AG04450 (cell line): ENCODE measurements around the gene AHNAK2. TPM values are rescaled to one million over a fixed set of nuclear protein-coding genes. Genes with fewer than 3 reads are reported as not detected.

Source experiments
- CTCF ChIA-PET: fragments of 300-600, 350-600 bp; formaldehyde crosslinking; extraction: SDS; loops from one replicate; lab custom pipeline; 2022; ENCODE audit warnings: antibody characterized with exemption, inconsistent platforms; lab: Charles Lee
- POLR2A ChIA-PET: fragments of 350-600 bp; formaldehyde crosslinking; extraction: SDS; loops from one replicate; lab custom pipeline; 2021; ENCODE audit warnings: antibody characterized with exemption, inconsistent platforms; lab: Yijun Ruan, JAX
- DNase-seq: peaks from one replicate; pipeline ENCODE4 v3.0.0-alpha.2; 2011; ENCODE audit warnings: low read depth, low spot score
- H3K27ac ChIP-seq: one replicate; pipeline ENCODE4 v1.5.1; 2012; ENCODE audit warnings: low read depth, low read length, control low read depth
- H3K27me3 ChIP-seq: one replicate; pipeline ENCODE4 v1.6.0; 2012; ENCODE audit warnings: low read length; ENCODE audit not compliant: control insufficient read depth, insufficient read depth
- H3K4me3 ChIP-seq: 2 replicates; pipeline ENCODE4 v1.5.1; 2011; ENCODE audit warnings: mild to moderate bottlenecking, low read depth, low read length, control low read depth
- H3K9me3 ChIP-seq: 2 replicates; pipeline ENCODE4 v1.5.1; 2012; ENCODE audit warnings: low read length; ENCODE audit not compliant: control insufficient read depth, insufficient read depth
- polyA plus RNA-seq: library from polyadenylated mRNA; depleted of rRNA; stranded (reverse); fragments of >200 nt; gene quantifications from 2 replicates; pipeline ENCODE4 v1.2.3, GENCODE V29; 2011
- TF ChIP-seq, protein P1 (sequence below): IDR thresholded peaks from 2 replicates; pipeline ENCODE4 v1.5.1; 2011; ENCODE audit warnings: low read depth, low read length, control low read depth, inconsistent platforms

AHNAK2 gene
- polyA plus RNA-seq, 1 experiment: 10.0 TPM

GRCh38 chr14:104993808-104994591 is 15.8 kb upstream of the AHNAK2 start:
- ChIA-PET CTCF (interaction anchor here (1.0 kb wide), 1 partner anchor 18 kb away, joined by 3 read pairs; no protein-coding TSS in a partner anchor), POLR2A (no interaction called here)
- Histone ChIP-seq H3K9me3 (peaks cover 8% of the 10 kb centered on the region; the same call in 1 of the 2 replicates), H3K27ac (no peak overlapping the region), H3K4me3 (no peak overlapping the region), H3K27me3 (no peaks in the 10 kb centered on the region)
- DNase-seq: no peak
- TF ChIP-seq, protein P1, sequence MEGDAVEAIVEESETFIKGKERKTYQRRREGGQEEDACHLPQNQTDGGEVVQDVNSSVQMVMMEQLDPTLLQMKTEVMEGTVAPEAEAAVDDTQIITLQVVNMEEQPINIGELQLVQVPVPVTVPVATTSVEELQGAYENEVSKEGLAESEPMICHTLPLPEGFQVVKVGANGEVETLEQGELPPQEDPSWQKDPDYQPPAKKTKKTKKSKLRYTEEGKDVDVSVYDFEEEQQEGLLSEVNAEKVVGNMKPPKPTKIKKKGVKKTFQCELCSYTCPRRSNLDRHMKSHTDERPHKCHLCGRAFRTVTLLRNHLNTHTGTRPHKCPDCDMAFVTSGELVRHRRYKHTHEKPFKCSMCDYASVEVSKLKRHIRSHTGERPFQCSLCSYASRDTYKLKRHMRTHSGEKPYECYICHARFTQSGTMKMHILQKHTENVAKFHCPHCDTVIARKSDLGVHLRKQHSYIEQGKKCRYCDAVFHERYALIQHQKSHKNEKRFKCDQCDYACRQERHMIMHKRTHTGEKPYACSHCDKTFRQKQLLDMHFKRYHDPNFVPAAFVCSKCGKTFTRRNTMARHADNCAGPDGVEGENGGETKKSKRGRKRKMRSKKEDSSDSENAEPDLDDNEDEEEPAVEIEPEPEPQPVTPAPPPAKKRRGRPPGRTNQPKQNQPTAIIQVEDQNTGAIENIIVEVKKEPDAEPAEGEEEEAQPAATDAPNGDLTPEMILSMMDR: no peak

- no peak overlapping the region for H3K27ac ChIP-seq
- CTCF ChIA-PET: interaction anchor here (1.0 kb wide), 1 partner anchor 18 kb away, joined by 3 read pairs; no protein-coding TSS in a partner anchor
Observed at GRCh38 chr14:104993306-104993705, 15.1 kb upstream of the AHNAK2 start.

DNA sequence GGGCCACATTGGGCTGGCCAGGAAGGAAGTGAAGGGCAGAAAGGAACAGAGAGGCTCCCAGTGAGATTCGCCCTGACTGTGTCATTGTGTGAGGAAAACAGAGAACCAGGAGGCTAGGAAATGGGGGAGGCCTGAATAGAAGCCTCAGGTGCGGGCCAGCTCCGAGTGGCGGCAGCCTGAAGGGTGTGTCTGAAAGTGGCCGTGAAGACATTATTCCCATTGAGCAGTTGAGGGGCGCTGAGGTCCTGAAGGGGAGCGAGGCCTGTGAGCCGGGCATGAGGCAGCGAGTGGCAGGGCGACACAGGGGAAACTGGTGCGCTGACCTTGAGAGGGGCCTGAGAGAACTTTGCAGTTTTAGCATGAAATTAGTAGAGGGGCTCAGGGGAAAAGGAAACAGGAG is 14.3 kb upstream of the AHNAK2 start:
- Histone ChIP-seq H3K4me3 (no peak overlapping the region), H3K27ac (no peak overlapping the region), H3K9me3 (peaks cover 5% of the 10 kb centered on the region; the same call in 1 of the 2 replicates), H3K27me3 (no peaks in the 10 kb centered on the region)
- DNase-seq: no peak
- ChIA-PET POLR2A (no interaction called here), CTCF (no interaction called here)
- TF ChIP-seq, protein P1: no peak

More at GRCh38 chr14:104993306-104993705, 15.1 kb upstream of the AHNAK2 start:
- POLR2A ChIA-PET: no interaction called here
- peaks cover 5% of the 10 kb centered on the region; the same call in 1 of the 2 replicates for H3K9me3 ChIP-seq
- no peak for DNase-seq
- no peak overlapping the region for H3K4me3 ChIP-seq
- TF ChIP-seq, protein P1: no peak
- no peaks in the 10 kb centered on the region for H3K27me3 ChIP-seq

DNA sequence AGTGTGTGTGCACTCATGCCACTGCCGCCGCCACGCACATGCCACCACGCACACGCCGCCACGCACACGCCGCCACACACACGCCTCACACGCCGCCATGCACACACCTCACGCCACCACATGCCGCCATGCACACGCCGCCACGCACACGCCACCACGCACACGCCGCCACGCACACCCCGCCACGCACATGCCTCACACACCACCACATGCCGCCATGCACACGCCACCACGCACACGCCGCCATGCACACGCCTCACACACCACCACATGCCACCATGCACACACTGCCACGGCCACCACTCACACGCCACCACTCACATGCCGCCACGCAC is 13.7 kb upstream of the AHNAK2 start:
- Histone ChIP-seq H3K27ac (no peak overlapping the region), H3K4me3 (no peak overlapping the region), H3K9me3 (peaks cover 5% of the 10 kb centered on the region; the same call in 1 of the 2 replicates), H3K27me3 (no peaks in the 10 kb centered on the region)
- DNase-seq: no peak
- ChIA-PET CTCF (no interaction called here), POLR2A (no interaction called here)
- TF ChIP-seq, protein P1: no peak

- CTCF ChIA-PET: interaction anchor here (1.4 kb wide), 1 partner anchor 55 kb away, joined by 3 read pairs; no protein-coding TSS in a partner anchor
- no peaks in the 10 kb centered on the region for H3K27me3 ChIP-seq
- H3K4me3 ChIP-seq: no peak overlapping the region
- peaks cover 5% of the 10 kb centered on the region; the same call in 1 of the 2 replicates for H3K9me3 ChIP-seq
- TF ChIP-seq, protein P1: no peak
- DNase-seq: no peak
- no peak overlapping the region for H3K27ac ChIP-seq
- POLR2A ChIA-PET: interaction anchor here (1.8 kb wide), 1 partner anchor 31 kb away, joined by 4 read pairs; the partner anchor contains the start of gene CDCA4
Observed at GRCh38 chr14:104989951-104990303, 11.8 kb upstream of the AHNAK2 start.
